HUES6 (cell line): ENCODE data around the gene PRR13.
"Not testable (repeated sequence)": the region's sequence is repeated elsewhere in the genome, so short reads cannot be mapped to it uniquely, and the experiment has no call there.

Experiments used
- H3K27ac ChIP-seq: 2 replicates; pipeline ENCODE4 v1.7.0; 2013; ENCODE audit warnings: low read depth, mild to moderate bottlenecking, low read length, inconsistent platforms
- H3K27me3 ChIP-seq: 2 replicates; pipeline ENCODE4 v1.6.1; 2013; ENCODE audit warnings: low read length; ENCODE audit not compliant: control insufficient read depth, insufficient read depth
- H3K36me3 ChIP-seq: 2 replicates; pipeline ENCODE4 v1.6.1; 2013; ENCODE audit warnings: low read length; ENCODE audit not compliant: control insufficient read depth, insufficient read depth
- H3K4me1 ChIP-seq: 2 replicates; pipeline ENCODE4 v1.6.1; 2013; ENCODE audit warnings: low read length; ENCODE audit not compliant: control insufficient read depth, insufficient read depth
- H3K4me3 ChIP-seq: 2 replicates; pipeline ENCODE4 v1.5.1; 2013; ENCODE audit warnings: low read depth, low read length
- H3K9ac ChIP-seq: one replicate; pipeline ENCODE4 v1.6.1; 2013; ENCODE audit warnings: mild to moderate bottlenecking, low read length
- H3K9me3 ChIP-seq: 2 replicates; pipeline ENCODE4 v1.6.1; 2013; ENCODE audit warnings: low read depth, low read length; ENCODE audit not compliant: control insufficient read depth, insufficient read depth

PRR13 gene

DNA sequence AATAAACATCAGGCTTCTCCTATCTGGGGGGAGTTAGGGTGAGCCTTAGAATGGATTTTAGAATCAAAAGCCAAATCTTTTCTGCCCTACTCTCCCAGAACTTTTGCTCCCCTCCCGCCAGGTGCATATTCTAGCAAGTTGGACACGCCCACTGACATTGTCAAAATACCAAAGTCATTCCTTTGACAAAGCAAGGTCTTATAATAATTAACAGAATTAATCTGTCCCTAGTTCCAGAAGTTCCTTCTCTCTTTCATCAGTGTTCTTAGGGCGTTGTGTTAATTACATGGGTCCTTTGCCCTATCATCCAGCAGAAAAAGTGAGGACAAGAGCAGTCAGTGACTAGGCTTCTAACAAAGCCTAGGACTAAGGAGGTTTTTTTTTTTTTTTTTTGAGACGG lies 2.4 kb downstream of the PRR13 start:
- Histone ChIP-seq H3K9me3 (no peaks in the 10 kb centered on the region), H3K27me3 (no peaks in the 10 kb centered on the region), H3K27ac (no peak overlapping the region), H3K4me1 (peaks cover 14% of the 10 kb centered on the region; the same call in 1 of the 2 replicates), H3K36me3 (peaks cover 37% of the 10 kb centered on the region), H3K4me3 (peak overlapping the region; percentile 37; the same call in 1 of the 2 replicates), H3K9ac (no peak overlapping the region)

DNA sequence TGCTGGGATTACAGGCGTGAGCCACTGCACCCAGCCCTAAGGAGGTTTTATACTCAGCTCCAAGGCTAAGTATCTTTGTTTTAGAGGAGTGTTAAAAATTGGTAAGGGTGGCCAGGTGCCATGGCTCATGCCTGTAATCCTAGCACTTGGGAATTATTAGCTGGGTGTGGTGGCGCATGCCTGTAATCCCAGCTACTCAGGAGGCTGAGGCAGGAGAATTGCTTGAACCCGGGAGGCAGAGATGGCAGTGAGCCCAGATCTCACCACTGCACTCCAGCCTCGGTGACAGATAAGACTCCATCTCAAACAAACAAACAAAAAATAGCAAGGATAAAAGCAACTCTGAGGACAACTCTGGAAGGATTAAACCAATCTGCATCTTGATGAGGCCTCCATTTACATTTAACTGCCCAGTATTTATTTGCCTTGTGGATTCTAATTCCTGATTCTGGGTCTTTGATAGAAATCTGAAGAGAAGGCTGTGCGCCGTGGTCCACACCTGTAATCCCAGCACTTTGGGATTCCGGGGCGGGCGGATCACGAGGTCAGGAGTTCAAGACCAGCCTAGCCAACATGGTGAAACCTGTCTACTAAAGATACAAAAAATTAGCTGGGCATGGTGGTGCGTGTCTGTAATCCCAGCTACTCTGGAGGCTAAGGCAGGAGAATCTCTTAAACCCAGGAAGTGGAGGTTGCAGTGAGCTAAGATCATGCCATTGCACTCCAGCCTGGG lies 3.2 kb downstream of the PRR13 start:
- Histone ChIP-seq H3K4me1 (peaks cover 14% of the 10 kb centered on the region; the same call in 1 of the 2 replicates), H3K36me3 (peaks cover 37% of the 10 kb centered on the region)
- not testable (repeated sequence) for H3K9me3 ChIP-seq, H3K27me3 ChIP-seq, H3K4me3 ChIP-seq, H3K27ac ChIP-seq, H3K9ac ChIP-seq

DNA sequence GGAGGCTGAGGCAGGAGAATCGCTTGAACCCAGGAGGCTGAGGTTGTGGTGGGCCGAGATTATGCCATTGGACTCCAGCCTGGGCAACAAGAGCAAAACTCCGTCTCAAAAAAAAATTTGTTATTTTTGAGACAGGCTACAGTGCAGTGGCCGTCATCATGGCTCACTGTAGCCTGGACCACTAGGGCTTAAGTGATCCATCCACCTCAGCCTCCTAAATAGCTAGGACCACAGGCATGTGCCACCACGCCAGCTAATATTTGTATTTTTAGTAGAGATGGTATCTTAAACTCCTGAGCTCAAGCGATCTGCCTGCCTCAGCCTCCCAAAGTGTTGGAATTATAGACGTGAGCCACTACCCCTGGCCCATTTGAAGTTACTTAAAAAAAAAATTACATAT lies 9.4 kb downstream of the PRR13 start:
- Histone ChIP-seq H3K9me3 (no peaks in the 10 kb centered on the region), H3K9ac (no peak overlapping the region), H3K27me3 (no peaks in the 10 kb centered on the region), H3K4me1 (peaks cover 15% of the 10 kb centered on the region), H3K4me3 (no peak overlapping the region), H3K27ac (no peak overlapping the region), H3K36me3 (peaks cover 46% of the 10 kb centered on the region)

DNA sequence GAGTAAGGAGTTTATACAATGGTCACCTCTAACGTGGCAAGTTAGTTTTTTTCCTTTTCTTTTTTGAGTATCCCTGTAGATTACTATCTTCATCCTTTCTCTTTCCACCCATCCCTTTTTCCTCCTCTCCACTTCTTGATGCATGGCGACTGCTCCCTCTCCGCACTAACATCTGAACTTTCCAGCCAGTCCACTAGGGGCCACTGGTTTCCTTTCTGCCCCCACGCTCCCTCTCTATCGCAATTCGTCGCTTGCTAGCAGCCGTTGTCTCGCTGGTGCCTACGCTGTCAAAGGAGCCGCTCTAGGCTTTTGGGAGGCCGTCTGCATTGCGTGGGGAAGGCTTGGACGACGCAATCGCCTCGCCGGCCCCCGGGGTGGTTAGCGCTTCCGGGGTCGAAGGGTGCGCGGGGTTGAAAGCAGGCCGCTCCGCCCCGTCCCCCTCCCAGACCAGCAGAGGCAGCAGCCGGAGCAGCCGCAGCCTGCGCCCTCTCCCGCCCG lies 10.2 kb downstream of the PRR13 start, which contains the start of gene PCBP2:
TSS of gene PCBP2 (plus strand) at position 442 of the 498 bp plus-strand sequence. CDS start 2,699 bp downstream, outside the sequence.
- peaks cover 15% of the 10 kb centered on the region for H3K4me1 ChIP-seq
- peaks cover 48% of the 10 kb centered on the region for H3K36me3 ChIP-seq
- H3K9ac ChIP-seq, result peak within 1 kb of the TSS; percentile 100

DNA sequence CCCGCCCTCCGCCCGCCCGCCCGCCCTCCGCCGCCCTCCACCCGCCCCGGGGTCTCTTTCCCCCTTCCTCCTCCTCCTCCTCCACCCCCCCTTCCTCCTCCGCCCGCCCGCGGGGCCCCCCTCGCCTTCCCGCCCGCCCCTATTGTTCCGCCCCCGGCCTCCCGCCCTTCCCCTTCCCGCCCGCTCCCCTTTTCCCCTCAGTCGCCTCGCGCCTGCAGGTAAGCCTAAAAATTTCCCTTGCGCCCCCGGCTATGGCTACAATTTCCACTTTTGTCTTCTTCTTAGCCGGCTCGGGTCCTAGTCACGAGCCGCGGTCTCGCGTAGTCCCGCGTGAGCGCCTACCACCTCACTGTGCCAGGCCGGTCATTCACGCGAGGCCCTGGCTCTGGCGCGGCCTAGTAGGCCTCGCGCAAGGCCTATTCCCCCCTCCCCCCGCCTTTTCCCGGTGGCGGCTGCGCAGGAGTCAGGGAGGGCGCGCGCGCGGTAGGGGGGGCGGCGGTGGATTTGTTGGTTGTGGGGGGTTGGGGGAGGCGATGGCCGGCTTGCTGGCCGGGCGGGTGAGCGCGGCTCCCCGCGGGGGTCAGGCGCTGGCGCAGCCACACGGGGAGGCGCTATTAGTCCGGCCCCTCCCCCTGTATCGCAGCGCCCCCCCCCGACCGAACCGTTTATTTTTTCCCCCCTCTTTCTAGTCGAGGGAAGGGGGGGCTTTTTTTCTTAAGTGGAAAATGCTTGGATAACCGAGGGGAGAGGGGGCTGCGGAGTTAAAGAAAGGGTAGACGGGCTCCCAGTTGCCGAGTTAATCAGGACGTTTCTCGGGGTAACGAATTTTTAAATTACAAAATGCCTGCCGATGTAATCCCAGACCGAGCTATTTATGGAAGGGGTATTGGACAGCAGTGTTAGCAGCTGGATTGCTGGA lies 10.9 kb downstream of the PRR13 start:
- H3K4me1 ChIP-seq, result peaks cover 15% of the 10 kb centered on the region
- H3K36me3 ChIP-seq, result peaks cover 53% of the 10 kb centered on the region
- H3K27ac ChIP-seq, result peak overlapping the region; percentile 100
- H3K27me3 ChIP-seq, result no peaks in the 10 kb centered on the region
- peak overlapping the region; percentile 68 for H3K4me3 ChIP-seq
- peak overlapping the region; percentile 100 for H3K9ac ChIP-seq
- H3K9me3 ChIP-seq, result no peaks in the 10 kb centered on the region

More for the DNA sequence above, 10.2 kb downstream of the PRR13 start, which contains the start of gene PCBP2:
- H3K4me3 ChIP-seq, result peak within 1 kb of the TSS; percentile 68
- no peaks in the 10 kb centered on the region for H3K9me3 ChIP-seq
- H3K27ac ChIP-seq, result peak within 1 kb of the TSS; percentile 100
- no peaks in the 10 kb centered on the region for H3K27me3 ChIP-seq

DNA sequence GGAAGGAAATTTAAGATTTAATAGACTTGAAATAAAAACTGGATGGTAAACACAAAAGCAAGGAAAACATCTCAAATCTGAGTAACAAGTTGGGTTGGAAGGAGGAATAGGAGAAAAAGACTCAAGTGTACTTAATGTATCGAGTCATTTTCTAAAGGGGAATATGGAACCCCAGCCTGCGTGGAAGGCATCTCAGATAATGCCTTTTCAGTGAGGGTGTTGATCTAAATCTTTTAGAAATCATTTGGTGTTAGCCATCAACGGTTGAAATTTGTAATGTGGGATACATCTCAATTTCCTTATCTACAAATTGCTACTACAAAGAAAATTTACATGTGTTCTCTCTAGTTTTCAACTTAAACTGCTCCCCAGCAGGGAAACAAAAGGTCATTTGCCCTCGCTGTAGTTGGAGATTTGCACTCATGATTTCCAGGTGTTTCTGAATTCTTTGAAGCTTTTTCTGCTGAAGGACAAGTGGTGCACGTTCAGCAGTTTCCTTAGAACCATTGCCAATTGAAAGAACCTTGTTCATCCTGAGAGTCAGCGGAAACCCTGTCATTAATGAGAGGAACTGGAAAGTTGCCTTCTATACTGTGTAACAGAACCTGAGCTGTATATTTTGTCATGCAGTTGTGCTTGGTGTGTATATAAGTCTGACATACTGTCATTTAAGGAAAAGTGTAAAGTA lies 12.6 kb downstream of the PRR13 start:
- H3K27me3 ChIP-seq, result no peaks in the 10 kb centered on the region
- H3K36me3 ChIP-seq, result peaks cover 61% of the 10 kb centered on the region
- H3K4me1 ChIP-seq, result peaks cover 15% of the 10 kb centered on the region
- peak overlapping the region; percentile 68 for H3K4me3 ChIP-seq
- H3K9ac ChIP-seq, result no peak overlapping the region
- H3K27ac ChIP-seq, result no peak overlapping the region
- no peaks in the 10 kb centered on the region for H3K9me3 ChIP-seq

DNA sequence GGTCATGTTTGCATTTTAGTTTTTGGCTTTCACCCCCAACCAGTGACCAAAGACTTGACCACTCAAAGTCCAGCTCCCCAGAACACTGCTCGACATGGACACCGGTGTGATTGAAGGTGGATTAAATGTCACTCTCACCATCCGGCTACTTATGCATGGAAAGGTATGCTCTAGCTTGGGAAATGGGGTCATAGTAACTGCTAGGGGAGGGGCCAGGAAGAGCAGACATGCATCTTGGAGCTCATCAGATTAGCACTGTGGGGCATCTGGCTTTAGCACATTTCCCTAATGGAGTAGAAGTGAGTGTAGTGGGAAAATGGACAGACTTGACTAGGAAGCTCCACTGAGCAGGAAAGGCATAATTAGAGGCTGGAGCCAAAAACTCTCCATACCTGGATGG lies 13.2 kb downstream of the PRR13 start:
- peak overlapping the region; percentile 13 for H3K9ac ChIP-seq
- no peaks in the 10 kb centered on the region for H3K27me3 ChIP-seq
- no peak overlapping the region for H3K27ac ChIP-seq
- H3K9me3 ChIP-seq, result no peaks in the 10 kb centered on the region
- H3K4me1 ChIP-seq, result peaks cover 16% of the 10 kb centered on the region
- peak overlapping the region; percentile 68; the same call in 1 of the 2 replicates for H3K4me3 ChIP-seq
- peaks cover 68% of the 10 kb centered on the region for H3K36me3 ChIP-seq

DNA sequence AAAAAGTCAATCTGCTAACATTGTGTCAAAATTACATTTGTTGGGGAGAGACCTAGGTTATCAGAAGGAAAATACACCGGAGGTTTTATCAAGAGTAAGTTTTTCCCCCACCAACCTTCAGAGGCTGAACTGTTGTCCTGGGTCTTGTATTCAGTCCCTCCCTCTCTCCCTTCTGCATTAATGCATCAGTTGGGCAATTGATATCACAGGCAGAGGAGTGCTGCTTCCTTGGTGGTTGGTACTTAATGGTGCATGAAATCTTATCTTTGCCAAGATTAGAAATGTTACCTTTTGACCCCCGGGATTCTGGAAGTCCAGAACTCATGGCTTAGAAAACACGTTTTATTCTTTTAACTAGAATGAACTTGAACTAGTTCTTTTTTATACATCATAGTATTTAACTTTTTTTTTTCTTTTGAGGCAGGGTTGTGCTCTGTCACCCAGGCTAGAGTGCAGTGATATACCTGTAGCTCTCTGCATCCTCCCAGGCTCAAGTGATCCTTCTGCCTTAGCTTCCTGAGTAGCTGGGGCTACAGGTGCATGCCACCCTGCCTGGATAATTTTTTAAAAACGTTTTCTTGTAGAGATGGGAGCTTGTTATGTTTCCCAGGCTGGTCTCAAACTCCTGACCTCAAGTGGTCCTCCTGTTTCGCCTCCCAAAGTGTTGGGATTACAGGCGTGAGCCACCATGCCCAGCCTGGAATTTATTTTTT lies 15.3 kb downstream of the PRR13 start:
- Histone ChIP-seq H3K4me3 (no peak overlapping the region), H3K9ac (no peak overlapping the region), H3K9me3 (no peaks in the 10 kb centered on the region), H3K4me1 (peaks cover 18% of the 10 kb centered on the region), H3K27ac (no peak overlapping the region), H3K36me3 (peaks cover 89% of the 10 kb centered on the region), H3K27me3 (no peaks in the 10 kb centered on the region)

DNA sequence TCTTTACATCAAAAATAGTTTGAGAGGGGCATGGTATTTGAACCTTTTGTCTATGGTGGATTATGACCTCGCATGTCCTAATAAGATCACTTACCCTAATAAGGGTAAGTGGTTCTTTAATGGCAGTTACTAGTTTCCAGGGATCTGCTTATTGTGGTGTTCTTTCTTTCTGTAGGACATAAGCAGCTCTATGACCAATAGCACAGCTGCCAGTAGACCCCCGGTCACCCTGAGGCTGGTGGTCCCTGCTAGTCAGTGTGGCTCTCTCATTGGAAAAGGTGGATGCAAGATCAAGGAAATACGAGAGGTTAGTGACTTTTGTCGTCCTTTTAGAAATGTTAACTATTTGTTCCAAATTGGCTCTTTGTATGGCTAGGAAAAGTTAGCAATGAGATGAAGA lies 17.6 kb downstream of the PRR13 start:
- no peaks in the 10 kb centered on the region for H3K27me3 ChIP-seq
- no peak overlapping the region for H3K4me3 ChIP-seq
- peaks cover 16% of the 10 kb centered on the region for H3K4me1 ChIP-seq
- H3K9ac ChIP-seq, result no peak overlapping the region
- peaks cover 100% of the 10 kb centered on the region for H3K36me3 ChIP-seq
- H3K27ac ChIP-seq, result no peak overlapping the region
- H3K9me3 ChIP-seq, result no peaks in the 10 kb centered on the region

DNA sequence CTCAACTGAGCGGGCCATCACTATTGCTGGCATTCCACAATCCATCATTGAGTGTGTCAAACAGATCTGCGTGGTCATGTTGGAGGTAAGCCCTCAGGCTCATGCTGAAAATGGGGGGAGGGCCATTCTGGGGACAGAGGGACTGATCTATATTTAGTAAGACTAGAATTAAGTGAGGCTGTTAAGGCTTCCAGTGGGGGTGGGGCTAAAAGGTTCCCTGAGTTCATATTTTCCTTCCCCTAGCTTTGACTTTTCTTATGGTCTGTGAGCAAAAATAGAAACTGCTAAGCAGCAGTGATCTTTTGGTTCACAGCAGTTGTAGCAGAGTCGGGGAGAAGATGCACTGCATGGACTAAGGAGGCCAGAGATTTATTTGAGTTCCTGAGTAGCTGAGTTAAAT lies 19.5 kb downstream of the PRR13 start:
- Histone ChIP-seq H3K27me3 (no peaks in the 10 kb centered on the region), H3K4me3 (no peak overlapping the region), H3K27ac (no peak overlapping the region), H3K9me3 (no peaks in the 10 kb centered on the region), H3K36me3 (peaks cover 100% of the 10 kb centered on the region), H3K4me1 (peaks cover 9% of the 10 kb centered on the region), H3K9ac (no peak overlapping the region)
